ENCODE results near the gene FGD6.

Gene FGD6

GRCh38 chr12:95224202-95225170, 7.2 kb upstream of the FGD6 start:
- Mint-ChIP-seq H3K4me3 (no peak overlapping the region), H3K27me3 (no peaks in the 10 kb centered on the region), H3K27ac (no peak overlapping the region), H3K36me3 (peaks cover 9% of the 10 kb centered on the region), H3K4me1 (ENCODE audit: low read depth) (peaks cover 51% of the 10 kb centered on the region), H3K9me3 (ENCODE audit: low read depth) (no peaks in the 10 kb centered on the region)

- Mint-ChIP-seq H3K4me3 (peak overlapping the region; percentile 42), H3K9me3 (ENCODE audit: low read depth) (no peaks in the 10 kb centered on the region), H3K36me3 (peaks cover 11% of the 10 kb centered on the region), H3K4me1 (ENCODE audit: low read depth) (peaks cover 58% of the 10 kb centered on the region), H3K27me3 (no peaks in the 10 kb centered on the region), H3K27ac (no peak overlapping the region)
These were observed 3.5 kb upstream of the FGD6 start for GRCh38 chr12:95220726-95221125.

GRCh38 chr12:95220190-95220589, 2.9 kb upstream of the FGD6 start:
- Mint-ChIP-seq H3K27ac (no peak overlapping the region), H3K27me3 (peaks cover 2% of the 10 kb centered on the region)

GRCh38 chr12:95218150-95219133, 1.2 kb upstream of the FGD6 start:
- H3K4me1 Mint-ChIP-seq (ENCODE audit: low read depth): peaks cover 45% of the 10 kb centered on the region
- H3K36me3 Mint-ChIP-seq: peaks cover 4% of the 10 kb centered on the region
- peak overlapping the region; percentile 99 for H3K27ac Mint-ChIP-seq
- peaks cover 5% of the 10 kb centered on the region for H3K27me3 Mint-ChIP-seq
- H3K4me3 Mint-ChIP-seq: peak overlapping the region; percentile 100
- no peaks in the 10 kb centered on the region for H3K9me3 Mint-ChIP-seq (ENCODE audit: low read depth)

More at GRCh38 chr12:95220190-95220589, 2.9 kb upstream of the FGD6 start:
- Mint-ChIP-seq H3K36me3 (peaks cover 11% of the 10 kb centered on the region), H3K4me1 (ENCODE audit: low read depth) (peaks cover 58% of the 10 kb centered on the region), H3K9me3 (ENCODE audit: low read depth) (no peaks in the 10 kb centered on the region), H3K4me3 (peak overlapping the region; percentile 100)

- no peaks in the 10 kb centered on the region for H3K9me3 Mint-ChIP-seq (ENCODE audit: low read depth)
- H3K4me3 Mint-ChIP-seq: peak overlapping the region; percentile 100
- H3K4me1 Mint-ChIP-seq (ENCODE audit: low read depth): peaks cover 37% of the 10 kb centered on the region
- peaks cover 4% of the 10 kb centered on the region for H3K36me3 Mint-ChIP-seq
- peak overlapping the region; percentile 66 for H3K27ac Mint-ChIP-seq
- H3K27me3 Mint-ChIP-seq: peaks cover 5% of the 10 kb centered on the region
These were observed 423 bp downstream of the FGD6 start for GRCh38 chr12:95216711-95217376.

DNA sequence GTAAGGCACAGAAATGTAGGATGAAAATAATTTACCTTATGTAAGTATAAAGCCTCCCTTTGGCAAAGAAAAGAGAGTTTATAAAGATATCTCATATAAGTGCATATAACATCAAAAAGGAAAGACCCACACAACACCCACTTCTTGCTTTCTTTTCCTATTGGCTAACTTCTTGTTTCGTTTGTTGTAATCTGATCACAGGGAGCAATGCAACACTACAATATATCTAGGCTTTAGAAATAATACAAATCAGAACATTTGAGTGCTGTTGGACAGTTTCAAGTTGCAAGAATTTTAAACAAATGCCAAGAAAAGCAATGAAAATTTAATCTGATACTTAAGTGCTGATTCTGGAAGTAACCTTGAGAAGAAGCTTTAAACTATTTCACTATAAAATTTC, 1.3 kb downstream of the FGD6 start:
- H3K4me1 Mint-ChIP-seq (ENCODE audit: low read depth): peaks cover 35% of the 10 kb centered on the region
- H3K4me3 Mint-ChIP-seq: peak overlapping the region; percentile 100
- peaks cover 4% of the 10 kb centered on the region for H3K36me3 Mint-ChIP-seq
- H3K27ac Mint-ChIP-seq: no peak overlapping the region
- H3K9me3 Mint-ChIP-seq (ENCODE audit: low read depth): no peaks in the 10 kb centered on the region
- peaks cover 5% of the 10 kb centered on the region for H3K27me3 Mint-ChIP-seq

- peaks cover 5% of the 10 kb centered on the region for H3K27me3 Mint-ChIP-seq
These were observed 2.8 kb downstream of the FGD6 start for GRCh38 chr12:95214466-95214865.

GRCh38 chr12:95213928-95214327, 3.3 kb downstream of the FGD6 start:
- Mint-ChIP-seq H3K4me3 (no peak overlapping the region), H3K27me3 (peaks cover 5% of the 10 kb centered on the region), H3K27ac (no peak overlapping the region), H3K9me3 (ENCODE audit: low read depth) (no peaks in the 10 kb centered on the region), H3K4me1 (ENCODE audit: low read depth) (peaks cover 18% of the 10 kb centered on the region), H3K36me3 (peaks cover 1% of the 10 kb centered on the region)

More at GRCh38 chr12:95214466-95214865, 2.8 kb downstream of the FGD6 start:
- Mint-ChIP-seq H3K4me3 (no peak overlapping the region), H3K4me1 (ENCODE audit: low read depth) (peaks cover 23% of the 10 kb centered on the region), H3K36me3 (peaks cover 2% of the 10 kb centered on the region), H3K9me3 (ENCODE audit: low read depth) (no peaks in the 10 kb centered on the region), H3K27ac (no peak overlapping the region)

- Mint-ChIP-seq H3K27me3 (peaks cover 5% of the 10 kb centered on the region), H3K4me1 (ENCODE audit: low read depth) (peaks cover 11% of the 10 kb centered on the region), H3K9me3 (ENCODE audit: low read depth) (no peaks in the 10 kb centered on the region), H3K4me3 (no peak overlapping the region), H3K36me3 (no peaks in the 10 kb centered on the region), H3K27ac (no peak overlapping the region)
These were observed 4.1 kb downstream of the FGD6 start for GRCh38 chr12:95213119-95213518.

GRCh38 chr12:95212586-95212985, 4.7 kb downstream of the FGD6 start:
- peaks cover 10% of the 10 kb centered on the region for H3K4me1 Mint-ChIP-seq (ENCODE audit: low read depth)
- no peak overlapping the region for H3K4me3 Mint-ChIP-seq
- peaks cover 5% of the 10 kb centered on the region for H3K27me3 Mint-ChIP-seq
- H3K9me3 Mint-ChIP-seq (ENCODE audit: low read depth): no peaks in the 10 kb centered on the region
- H3K36me3 Mint-ChIP-seq: no peaks in the 10 kb centered on the region
- no peak overlapping the region for H3K27ac Mint-ChIP-seq

DNA sequence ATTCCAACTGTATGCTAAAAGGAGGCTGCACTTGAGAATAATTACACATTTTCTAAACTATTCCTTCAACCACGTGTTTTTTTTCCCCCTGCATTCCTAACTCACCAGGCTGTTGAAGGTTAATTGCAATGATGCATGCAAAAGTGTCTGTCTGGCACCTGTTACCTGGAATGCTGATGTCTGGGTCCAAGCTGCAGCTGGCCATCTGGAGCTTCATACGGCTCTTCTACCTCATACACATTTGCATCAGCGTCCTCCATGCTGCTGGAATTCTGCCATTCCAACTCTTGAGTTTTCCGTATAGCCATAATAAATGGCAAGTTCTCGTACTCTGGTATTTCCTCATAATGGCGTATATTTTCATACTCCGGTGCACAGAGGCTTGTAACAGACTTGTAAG, 8.6 kb downstream of the FGD6 start:
- H3K9me3 Mint-ChIP-seq (ENCODE audit: low read depth): no peaks in the 10 kb centered on the region
- no peaks in the 10 kb centered on the region for H3K4me1 Mint-ChIP-seq (ENCODE audit: low read depth)
- no peak overlapping the region for H3K27ac Mint-ChIP-seq
- no peak overlapping the region for H3K4me3 Mint-ChIP-seq
- no peaks in the 10 kb centered on the region for H3K36me3 Mint-ChIP-seq
- no peaks in the 10 kb centered on the region for H3K27me3 Mint-ChIP-seq

GRCh38 chr12:95207407-95207806, 9.9 kb downstream of the FGD6 start:
- H3K36me3 Mint-ChIP-seq: peaks cover 2% of the 10 kb centered on the region
- no peak overlapping the region for H3K4me3 Mint-ChIP-seq
- H3K27ac Mint-ChIP-seq: no peak overlapping the region
- peaks cover 6% of the 10 kb centered on the region for H3K4me1 Mint-ChIP-seq (ENCODE audit: low read depth)
- H3K9me3 Mint-ChIP-seq (ENCODE audit: low read depth): no peaks in the 10 kb centered on the region
- H3K27me3 Mint-ChIP-seq: no peaks in the 10 kb centered on the region

DNA sequence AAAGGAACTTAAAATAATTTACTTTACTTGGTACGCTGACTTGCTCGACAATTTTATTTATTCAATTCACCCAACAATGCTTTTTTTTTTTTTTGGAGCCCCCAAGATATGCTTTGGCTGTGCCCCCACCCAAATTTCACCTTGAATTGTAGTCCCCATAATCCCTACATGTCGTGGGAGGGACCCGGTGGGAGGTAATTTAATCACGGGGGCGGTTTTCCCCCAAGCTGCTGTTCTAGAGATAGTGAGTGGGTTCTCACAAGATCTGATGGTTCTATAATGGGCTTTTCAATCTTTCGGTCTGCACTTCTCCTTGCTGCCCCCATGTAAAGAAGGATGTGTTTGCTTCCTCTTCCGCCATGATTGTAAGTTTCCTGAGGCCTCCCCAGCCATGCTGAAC, 10.4 kb downstream of the FGD6 start:
- Mint-ChIP-seq H3K4me1 (ENCODE audit: low read depth) (peaks cover 6% of the 10 kb centered on the region), H3K27ac (no peak overlapping the region), H3K36me3 (peaks cover 2% of the 10 kb centered on the region), H3K27me3 (no peaks in the 10 kb centered on the region), H3K4me3 (no peak overlapping the region), H3K9me3 (ENCODE audit: low read depth) (no peaks in the 10 kb centered on the region)

DNA sequence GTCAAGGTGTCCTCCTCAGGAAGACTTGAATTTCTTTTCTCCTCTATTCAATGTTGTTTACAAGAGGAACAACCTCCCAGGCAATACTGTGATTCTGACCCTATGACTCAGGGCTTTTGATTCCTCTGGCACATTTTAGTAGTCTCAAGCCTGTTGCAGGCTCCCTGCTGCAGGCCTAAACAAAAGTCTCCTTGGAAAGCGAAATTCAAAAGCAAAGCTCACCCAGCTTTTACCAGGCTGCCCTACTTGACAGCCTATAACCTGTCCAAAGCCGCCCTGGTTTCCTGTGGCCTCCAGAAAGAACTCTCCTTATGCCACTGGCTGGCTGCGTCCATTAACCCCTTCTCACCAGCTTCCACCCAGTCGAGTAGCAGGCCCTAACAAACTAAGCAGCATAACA, 11.6 kb downstream of the FGD6 start:
- no peaks in the 10 kb centered on the region for H3K27me3 Mint-ChIP-seq
- H3K36me3 Mint-ChIP-seq: peaks cover 2% of the 10 kb centered on the region
- no peak overlapping the region for H3K4me3 Mint-ChIP-seq
- H3K9me3 Mint-ChIP-seq (ENCODE audit: low read depth): no peaks in the 10 kb centered on the region
- H3K4me1 Mint-ChIP-seq (ENCODE audit: low read depth): peaks cover 8% of the 10 kb centered on the region
- H3K27ac Mint-ChIP-seq: no peak overlapping the region

Data from activated naive CD8-positive, alpha-beta T cell (primary cell).